Cardiac muscle cell (in vitro differentiated cells and primary cell): Measurements from ENCODE around the gene COL1A1. TPM values are rescaled to one million over a fixed set of nuclear protein-coding genes. Genes with fewer than 3 reads are reported as not detected.

ENCODE experiments used
- DNase-seq, 2 donors: peaks; one replicate each; pipeline versions ENCODE4 v3.0.0 to v3.0.0-alpha.2; 2010 to 2017; ENCODE audit warnings: low read depth in 1 of 2, low spot score in 1 of 2
- H3K27ac ChIP-seq: fragments of 200-600 bp; sonication (generic); 2 replicates; pipeline ENCODE4 v1.5.1; 2016
- H3K27me3 ChIP-seq: fragments of 200-600 bp; sonication (generic); 2 replicates; pipeline ENCODE4 v1.6.0; 2016; ENCODE audit warnings: control low read depth
- H3K36me3 ChIP-seq: fragments of 200-600 bp; sonication (generic); 2 replicates; pipeline ENCODE4 v1.5.1; 2016; ENCODE audit warnings: control low read depth
- H3K4me1 ChIP-seq: fragments of 200-600 bp; sonication (generic); 2 replicates; pipeline ENCODE4 v1.8.1; 2017; ENCODE audit warnings: low read depth, mild to moderate bottlenecking, mixed run types
- H3K4me3 ChIP-seq: fragments of 200-600 bp; sonication (generic); 2 replicates; pipeline ENCODE4 v1.5.1; 2016; ENCODE audit warnings: mild to moderate bottlenecking
- H3K9me3 ChIP-seq: fragments of 200-600 bp; sonication (generic); 2 replicates; pipeline ENCODE4 v1.5.1; 2017; ENCODE audit warnings: low read depth, mild to moderate bottlenecking, control low read depth
- CTCF ChIP-seq: IDR thresholded peaks from 2 replicates; pipeline ENCODE4 v1.5.1; 2012; ENCODE audit warnings: low read depth, mild to moderate bottlenecking, low read length
- polyA plus RNA-seq: library from polyadenylated mRNA; unstranded; fragments of >200 nt; fragmentation: Nextera tagmentation; extraction: Ambion mirVana; gene quantifications from 2 replicates; pipeline ENCODE4 v1.2.1, GENCODE V29; 2016
- total RNA-seq: library from RNA; depleted of rRNA; stranded (reverse); fragments of >200 nt; gene quantifications from 2 replicates; pipeline ENCODE4 v1.2.3, GENCODE V29; 2016

The COL1A1 gene
- total and polyA plus RNA-seq, 2 experiments from 2014 or later = 127 to 261 TPM

GRCh38 chr17:50153650-50154575 is 47.5 kb downstream of the COL1A1 start:
- no peak for TF ChIP-seq CTCF
- H3K9me3 ChIP-seq = no peaks in the 10 kb centered on the region
- H3K27me3 ChIP-seq = no peaks in the 10 kb centered on the region
- peak in 1 of 2 donors; percentile 72 for DNase-seq
- no peak overlapping the region for H3K4me3 ChIP-seq
- H3K27ac ChIP-seq = peak overlapping the region; percentile 64
- H3K4me1 ChIP-seq = peaks cover 22% of the 10 kb centered on the region
- H3K36me3 ChIP-seq = no peaks in the 10 kb centered on the region

- DNase-seq = no peak
- TF ChIP-seq CTCF = no peak
- Histone ChIP-seq H3K27me3 (no peaks in the 10 kb centered on the region), H3K4me3 (peak overlapping the region; percentile 88), H3K36me3 (no peaks in the 10 kb centered on the region), H3K9me3 (no peaks in the 10 kb centered on the region), H3K27ac (no peak overlapping the region), H3K4me1 (peaks cover 23% of the 10 kb centered on the region)
These were observed 48.7 kb downstream of the COL1A1 start for GRCh38 chr17:50152736-50153135.

- H3K27me3 ChIP-seq = no peaks in the 10 kb centered on the region
- H3K4me1 ChIP-seq = peaks cover 30% of the 10 kb centered on the region
- H3K27ac ChIP-seq = peak overlapping the region; percentile 37
These were observed 49.4 kb downstream of the COL1A1 start for GRCh38 chr17:50151937-50152547.

GRCh38 chr17:50151041-50151936 is 50.1 kb downstream of the COL1A1 start:
- H3K4me1 ChIP-seq = peaks cover 32% of the 10 kb centered on the region
- H3K27ac ChIP-seq = peak overlapping the region; percentile 48
- H3K4me3 ChIP-seq = peak overlapping the region; percentile 88
- peak; percentile 95 for DNase-seq
- H3K9me3 ChIP-seq = no peaks in the 10 kb centered on the region
- no peaks in the 10 kb centered on the region for H3K36me3 ChIP-seq
- no peaks in the 10 kb centered on the region for H3K27me3 ChIP-seq
- TF ChIP-seq CTCF = peak; percentile 47

More at GRCh38 chr17:50151937-50152547, 49.4 kb downstream of the COL1A1 start:
- Histone ChIP-seq H3K4me3 (peak overlapping the region; percentile 88), H3K9me3 (no peaks in the 10 kb centered on the region), H3K36me3 (no peaks in the 10 kb centered on the region)
- no peak for TF ChIP-seq CTCF
- DNase-seq = peak; percentile 86 to 94
